ENCODE results near the gene CALD1. TPM values are rescaled to one million over a fixed set of nuclear protein-coding genes. Genes with fewer than 3 reads are reported as not detected.

The CALD1 gene
- total RNA-seq, 1 experiment from 2014 or later: 47.9 TPM

GRCh38 chr7:134992626-134993179, 213.3 kb downstream of the CALD1 start:
- CTCF ChIA-PET: no interaction called here

GRCh38 chr7:134993877-134994456, 214.5 kb downstream of the CALD1 start:
- DNase-seq (ENCODE audit: low spot score): no peak
- TF ChIP-seq EZH2 (IDR thresholded peaks at IDR 0.05; ENCODE audit: borderline replicate concordance, low read depth, low read length, poor library complexity, severe bottlenecking): no peak
- TF ChIP-seq CTCF (conservative IDR thresholded peaks at IDR 0.05; ENCODE audit: low read depth, low read length): no peak
- no TSS peak for BruUV-seq (replicated peaks)
- peaks cover 11% of the 10 kb centered on the region for H3K4me1 ChIP-seq (ENCODE audit: insufficient read depth, low read length, poor library complexity, severe bottlenecking)
- ChIA-PET POLR2A (ENCODE audit: low non-redundant PET) (no interaction called here), CTCF (no interaction called here)
- H3K9me3 ChIP-seq (ENCODE audit: low read depth, low read length, poor library complexity, severe bottlenecking): no peaks in the 10 kb centered on the region
- H3K4me3 ChIP-seq (ENCODE audit: low read depth, low read length, poor library complexity, severe bottlenecking): no peak overlapping the region
- H3K27me3 ChIP-seq (replicated peaks; ENCODE audit: insufficient read depth, low read depth, low read length, poor library complexity): no peaks in the 10 kb centered on the region
- peaks cover 7% of the 10 kb centered on the region for H3K36me3 ChIP-seq (ENCODE audit: insufficient read depth, low read length, poor library complexity, severe bottlenecking)
- intact Hi-C loops (cut with micrococcal nuclease; ENCODE audit: unreplicated experiment): no loop called here
- H3K27ac ChIP-seq (ENCODE audit: low read depth, low read length, poor library complexity, severe bottlenecking): no peak overlapping the region

More at GRCh38 chr7:134992626-134993179, 213.3 kb downstream of the CALD1 start:
- POLR2A ChIA-PET (ENCODE audit: low non-redundant PET): no interaction called here
- H3K27me3 ChIP-seq (replicated peaks; ENCODE audit: insufficient read depth, low read depth, low read length, poor library complexity): no peaks in the 10 kb centered on the region
- no peak for DNase-seq (ENCODE audit: low spot score)
- TF ChIP-seq CTCF (conservative IDR thresholded peaks at IDR 0.05; ENCODE audit: low read depth, low read length) (no peak), EZH2 (IDR thresholded peaks at IDR 0.05; ENCODE audit: borderline replicate concordance, low read depth, low read length, poor library complexity, severe bottlenecking) (no peak)
- intact Hi-C loops (cut with micrococcal nuclease; ENCODE audit: unreplicated experiment): no loop called here
- BruUV-seq (replicated peaks): no TSS peak
- H3K9me3 ChIP-seq (ENCODE audit: low read depth, low read length, poor library complexity, severe bottlenecking): no peaks in the 10 kb centered on the region
- H3K4me1 ChIP-seq (ENCODE audit: insufficient read depth, low read length, poor library complexity, severe bottlenecking): peaks cover 12% of the 10 kb centered on the region
- peaks cover 7% of the 10 kb centered on the region for H3K36me3 ChIP-seq (ENCODE audit: insufficient read depth, low read length, poor library complexity, severe bottlenecking)
- no peak overlapping the region for H3K27ac ChIP-seq (ENCODE audit: low read depth, low read length, poor library complexity, severe bottlenecking)
- no peak overlapping the region for H3K4me3 ChIP-seq (ENCODE audit: low read depth, low read length, poor library complexity, severe bottlenecking)

- Histone ChIP-seq H3K4me1 (ENCODE audit: insufficient read depth, low read length, poor library complexity, severe bottlenecking) (no peaks in the 10 kb centered on the region), H3K36me3 (ENCODE audit: insufficient read depth, low read length, poor library complexity, severe bottlenecking) (no peaks in the 10 kb centered on the region), H3K9me3 (ENCODE audit: low read depth, low read length, poor library complexity, severe bottlenecking) (no peaks in the 10 kb centered on the region), H3K27me3 (replicated peaks; ENCODE audit: insufficient read depth, low read depth, low read length, poor library complexity) (no peaks in the 10 kb centered on the region), H3K27ac (ENCODE audit: low read depth, low read length, poor library complexity, severe bottlenecking) (no peak overlapping the region), H3K4me3 (ENCODE audit: low read depth, low read length, poor library complexity, severe bottlenecking) (no peak overlapping the region)
- intact Hi-C loops (cut with micrococcal nuclease; ENCODE audit: unreplicated experiment): no loop called here
- no peak for TF ChIP-seq CTCF (conservative IDR thresholded peaks at IDR 0.05; ENCODE audit: low read depth, low read length)
- TF ChIP-seq EZH2 (IDR thresholded peaks at IDR 0.05; ENCODE audit: borderline replicate concordance, low read depth, low read length, poor library complexity, severe bottlenecking): no peak
- no peak for DNase-seq (ENCODE audit: low spot score)
- ChIA-PET CTCF (no interaction called here), POLR2A (ENCODE audit: low non-redundant PET) (no interaction called here)
- BruUV-seq (replicated peaks): no TSS peak
These were observed 216.0 kb downstream of the CALD1 start for GRCh38 chr7:134995239-134996096.
